Astrocyte of the cerebellum (primary cell): ENCODE results near the gene EBPL.

Source experiments
- DNase-seq: peaks from one replicate; pipeline ENCODE4 v3.0.0-alpha.2; 2011; ENCODE audit warnings: low read depth
- H3K4me3 ChIP-seq: 2 replicates; pipeline ENCODE4 v1.5.1; 2011; ENCODE audit warnings: mild to moderate bottlenecking, low read depth, low read length, moderate library complexity
- in situ Hi-C: cut with HindIII; loops from 2 replicates; pipeline ENCODE4 v1.10.0; 2017; ENCODE audit warnings: low sequenced_read_pairs
- TF ChIP-seq, protein P1 (sequence below): IDR thresholded peaks from 2 replicates; pipeline ENCODE4 v1.5.1; 2012; ENCODE audit warnings: low read length, low read depth, moderate library complexity, mild to moderate bottlenecking; ENCODE audit errors: missing control alignments

EBPL gene

GRCh38 chr13:49636705-49637104 is 54.6 kb downstream of the EBPL start:
- TF ChIP-seq, protein P1, sequence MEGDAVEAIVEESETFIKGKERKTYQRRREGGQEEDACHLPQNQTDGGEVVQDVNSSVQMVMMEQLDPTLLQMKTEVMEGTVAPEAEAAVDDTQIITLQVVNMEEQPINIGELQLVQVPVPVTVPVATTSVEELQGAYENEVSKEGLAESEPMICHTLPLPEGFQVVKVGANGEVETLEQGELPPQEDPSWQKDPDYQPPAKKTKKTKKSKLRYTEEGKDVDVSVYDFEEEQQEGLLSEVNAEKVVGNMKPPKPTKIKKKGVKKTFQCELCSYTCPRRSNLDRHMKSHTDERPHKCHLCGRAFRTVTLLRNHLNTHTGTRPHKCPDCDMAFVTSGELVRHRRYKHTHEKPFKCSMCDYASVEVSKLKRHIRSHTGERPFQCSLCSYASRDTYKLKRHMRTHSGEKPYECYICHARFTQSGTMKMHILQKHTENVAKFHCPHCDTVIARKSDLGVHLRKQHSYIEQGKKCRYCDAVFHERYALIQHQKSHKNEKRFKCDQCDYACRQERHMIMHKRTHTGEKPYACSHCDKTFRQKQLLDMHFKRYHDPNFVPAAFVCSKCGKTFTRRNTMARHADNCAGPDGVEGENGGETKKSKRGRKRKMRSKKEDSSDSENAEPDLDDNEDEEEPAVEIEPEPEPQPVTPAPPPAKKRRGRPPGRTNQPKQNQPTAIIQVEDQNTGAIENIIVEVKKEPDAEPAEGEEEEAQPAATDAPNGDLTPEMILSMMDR = no peak
- no peak for DNase-seq
- in situ Hi-C loops = no loop called here
- H3K4me3 ChIP-seq = no peak overlapping the region

GRCh38 chr13:49635599-49636433 is 55.5 kb downstream of the EBPL start:
- DNase-seq = no peak

DNA sequence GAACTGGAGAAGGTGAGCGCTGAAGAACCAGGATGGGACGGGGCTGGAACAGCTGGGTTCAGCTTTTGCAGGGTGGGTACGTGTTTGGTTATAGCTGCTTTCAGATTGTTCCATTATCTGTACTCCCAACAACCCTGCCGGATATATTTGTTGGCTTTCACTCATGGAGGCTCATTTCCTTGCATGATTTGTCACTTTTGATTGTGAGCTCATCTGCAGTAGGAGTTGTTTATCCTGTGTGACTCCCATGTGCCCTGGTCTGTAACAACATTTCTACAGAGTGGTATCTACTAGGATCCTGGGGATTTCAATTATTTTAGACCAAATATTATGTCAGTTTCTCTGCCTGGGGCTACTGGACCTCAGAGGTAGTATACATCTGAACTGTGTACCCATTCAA is 57.6 kb downstream of the EBPL start:
- no peak for DNase-seq
- in situ Hi-C loops = no loop called here
- TF ChIP-seq, protein P1 = no peak
- H3K4me3 ChIP-seq = no peak overlapping the region

More at GRCh38 chr13:49635599-49636433, 55.5 kb downstream of the EBPL start:
- TF ChIP-seq, protein P1 = no peak
- in situ Hi-C loops = no loop called here
- H3K4me3 ChIP-seq = no peak overlapping the region

- TF ChIP-seq, protein P1 = no peak
- DNase-seq = no peak
- H3K4me3 ChIP-seq = no peak overlapping the region
- in situ Hi-C loops = no loop called here
Measured at GRCh38 chr13:49632156-49632555, 59.1 kb downstream of the EBPL start.

GRCh38 chr13:49630580-49630979 is 60.7 kb downstream of the EBPL start:
- in situ Hi-C loops = no loop called here
- TF ChIP-seq, protein P1 = no peak
- no peak overlapping the region for H3K4me3 ChIP-seq
- DNase-seq = no peak

- H3K4me3 ChIP-seq = no peak overlapping the region
- in situ Hi-C loops = no loop called here
- TF ChIP-seq, protein P1 = no peak
- no peak for DNase-seq
Measured at GRCh38 chr13:49629947-49630346, 61.3 kb downstream of the EBPL start.
